ENCODE measurements around the gene CTNNBIP1.
A peak's percentile ranks its signal among the peaks of the same experiment; 100 is the strongest.

Gene CTNNBIP1

DNA sequence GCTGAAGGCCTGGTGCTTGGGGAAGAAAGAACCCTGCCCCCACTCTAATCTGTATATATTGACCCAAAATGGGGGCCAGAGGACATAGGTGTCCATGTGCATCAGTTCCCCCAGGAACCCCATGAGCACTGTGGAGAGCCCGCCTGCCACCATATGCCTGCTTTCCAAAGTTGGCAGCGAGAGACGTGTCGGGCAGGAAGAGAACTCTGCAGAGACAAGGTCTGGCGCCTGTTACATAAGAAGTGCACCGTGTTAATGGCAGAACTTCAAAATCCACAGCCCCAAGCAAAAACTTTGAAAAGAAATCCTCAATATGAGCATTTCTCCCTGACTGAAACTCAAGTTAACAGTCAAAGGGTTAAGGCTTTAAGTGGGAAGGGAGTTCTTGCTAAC lies 8.0 kb downstream of the CTNNBIP1 start:
- no peaks in the 10 kb centered on the region for H3K27me3 ChIP-seq (ENCODE audit: insufficient read depth, low read depth, severe bottlenecking)
- H3K9me3 ChIP-seq (ENCODE audit: severe bottlenecking) = no peaks in the 10 kb centered on the region
- no peak overlapping the region for H3K27ac ChIP-seq
- TF ChIP-seq, protein P1, sequence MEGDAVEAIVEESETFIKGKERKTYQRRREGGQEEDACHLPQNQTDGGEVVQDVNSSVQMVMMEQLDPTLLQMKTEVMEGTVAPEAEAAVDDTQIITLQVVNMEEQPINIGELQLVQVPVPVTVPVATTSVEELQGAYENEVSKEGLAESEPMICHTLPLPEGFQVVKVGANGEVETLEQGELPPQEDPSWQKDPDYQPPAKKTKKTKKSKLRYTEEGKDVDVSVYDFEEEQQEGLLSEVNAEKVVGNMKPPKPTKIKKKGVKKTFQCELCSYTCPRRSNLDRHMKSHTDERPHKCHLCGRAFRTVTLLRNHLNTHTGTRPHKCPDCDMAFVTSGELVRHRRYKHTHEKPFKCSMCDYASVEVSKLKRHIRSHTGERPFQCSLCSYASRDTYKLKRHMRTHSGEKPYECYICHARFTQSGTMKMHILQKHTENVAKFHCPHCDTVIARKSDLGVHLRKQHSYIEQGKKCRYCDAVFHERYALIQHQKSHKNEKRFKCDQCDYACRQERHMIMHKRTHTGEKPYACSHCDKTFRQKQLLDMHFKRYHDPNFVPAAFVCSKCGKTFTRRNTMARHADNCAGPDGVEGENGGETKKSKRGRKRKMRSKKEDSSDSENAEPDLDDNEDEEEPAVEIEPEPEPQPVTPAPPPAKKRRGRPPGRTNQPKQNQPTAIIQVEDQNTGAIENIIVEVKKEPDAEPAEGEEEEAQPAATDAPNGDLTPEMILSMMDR (IDR thresholded peaks at IDR 0.05; ENCODE audit: low read depth, low read length) = no peak
- H3K4me3 ChIP-seq (ENCODE audit: low read depth, low read length) = no peak overlapping the region
- DNase-seq = no peak
- H3K36me3 ChIP-seq = no peaks in the 10 kb centered on the region

DNA sequence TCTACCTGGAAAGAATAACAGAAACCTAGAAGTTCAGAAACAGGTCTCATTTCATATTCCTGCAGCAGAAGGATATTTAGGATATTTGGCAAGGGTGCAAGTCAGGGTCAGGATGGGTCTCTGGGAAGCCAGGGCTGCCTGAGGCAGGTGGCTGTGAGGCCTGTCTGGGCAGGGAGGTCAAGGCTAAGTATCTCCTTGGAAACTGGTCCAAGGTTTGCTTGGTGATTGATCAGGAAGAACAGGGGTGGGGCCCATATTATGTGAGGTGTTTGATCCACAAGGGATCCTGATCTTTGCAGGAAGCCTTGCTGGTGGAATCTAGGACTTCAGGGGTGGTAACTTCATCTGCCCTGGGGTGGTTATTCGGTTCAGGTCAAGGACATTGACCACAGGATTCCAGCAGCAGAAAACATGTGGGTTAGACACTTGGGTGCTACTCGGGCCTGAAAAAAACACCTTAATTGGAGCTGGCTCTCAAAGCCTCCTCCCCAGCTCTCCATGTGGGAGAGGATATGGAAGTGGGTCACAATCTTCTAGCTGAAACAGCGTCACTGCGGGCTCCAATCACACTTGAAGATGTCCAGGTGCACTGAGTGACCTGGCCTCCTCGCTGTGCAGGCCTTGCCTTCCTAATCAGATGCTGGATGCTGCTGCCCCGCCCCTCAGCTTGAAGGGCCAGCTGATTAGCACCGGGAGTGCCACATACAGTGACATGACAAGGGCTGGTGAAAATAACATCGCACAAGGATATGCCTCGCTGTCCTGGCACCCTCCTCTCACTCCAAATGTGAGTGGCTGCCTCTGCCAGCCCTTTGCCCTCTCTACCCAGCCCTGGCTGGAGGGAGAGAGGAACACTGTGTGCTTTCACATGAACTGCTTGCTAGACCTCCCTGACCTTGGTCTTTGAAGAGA lies 8.7 kb downstream of the CTNNBIP1 start:
- no peak overlapping the region for H3K4me3 ChIP-seq (ENCODE audit: low read depth, low read length)
- no peaks in the 10 kb centered on the region for H3K36me3 ChIP-seq
- no peaks in the 10 kb centered on the region for H3K27me3 ChIP-seq (ENCODE audit: insufficient read depth, low read depth, severe bottlenecking)
- no peaks in the 10 kb centered on the region for H3K9me3 ChIP-seq (ENCODE audit: severe bottlenecking)
- no peak for DNase-seq
- H3K27ac ChIP-seq = no peak overlapping the region
- TF ChIP-seq, protein P1 (IDR thresholded peaks at IDR 0.05; ENCODE audit: low read depth, low read length) = no peak

DNA sequence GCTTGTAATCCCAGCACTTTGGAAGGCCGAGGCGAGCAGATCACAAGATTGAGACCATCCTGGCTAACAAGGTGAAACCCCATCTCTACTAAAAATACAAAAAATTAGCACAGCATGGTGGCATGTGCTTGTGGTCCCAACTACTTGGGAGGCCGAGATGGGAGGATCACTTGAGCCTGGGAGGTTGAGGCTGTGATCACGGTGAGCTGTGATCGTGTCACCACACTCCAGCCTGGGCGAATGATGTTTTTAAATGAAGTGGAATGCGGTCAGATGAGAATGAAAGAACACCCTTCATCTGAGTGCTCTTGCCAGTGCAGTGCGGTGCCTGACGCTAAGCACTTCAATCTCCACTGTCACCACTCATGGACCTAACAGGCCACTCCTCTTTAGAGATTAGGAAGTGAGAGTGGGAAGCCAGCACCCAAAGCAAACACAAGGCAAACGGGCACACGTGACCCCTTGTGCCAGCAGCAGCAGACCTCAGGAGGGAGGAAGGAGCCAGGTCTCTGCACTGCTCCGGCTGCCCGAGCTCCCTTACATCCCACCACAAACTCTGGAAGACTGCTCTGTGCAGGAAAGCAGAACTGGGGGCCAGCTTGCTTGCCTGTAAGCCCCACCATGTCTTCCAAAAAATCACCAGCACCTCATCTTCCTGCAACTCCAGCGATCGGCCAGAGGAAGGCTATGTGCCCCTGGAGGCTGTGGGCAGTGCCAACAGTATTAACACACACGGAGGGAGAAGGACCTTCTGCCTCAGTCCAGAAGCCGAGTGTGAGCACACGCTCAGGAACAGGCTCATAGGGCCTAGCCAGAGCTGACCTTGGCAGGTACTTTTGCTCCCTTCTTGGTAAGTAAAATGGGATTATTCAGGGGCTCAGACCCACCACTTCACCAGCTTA lies 9.7 kb downstream of the CTNNBIP1 start:
- TF ChIP-seq, protein P1 (IDR thresholded peaks at IDR 0.05; ENCODE audit: low read depth, low read length) = no peak
- H3K9me3 ChIP-seq (ENCODE audit: severe bottlenecking) = no peaks in the 10 kb centered on the region
- peak; percentile 26 for DNase-seq
- no peak overlapping the region for H3K4me3 ChIP-seq (ENCODE audit: low read depth, low read length)
- H3K27me3 ChIP-seq (ENCODE audit: insufficient read depth, low read depth, severe bottlenecking) = no peaks in the 10 kb centered on the region
- no peaks in the 10 kb centered on the region for H3K36me3 ChIP-seq
- no peak overlapping the region for H3K27ac ChIP-seq

DNA sequence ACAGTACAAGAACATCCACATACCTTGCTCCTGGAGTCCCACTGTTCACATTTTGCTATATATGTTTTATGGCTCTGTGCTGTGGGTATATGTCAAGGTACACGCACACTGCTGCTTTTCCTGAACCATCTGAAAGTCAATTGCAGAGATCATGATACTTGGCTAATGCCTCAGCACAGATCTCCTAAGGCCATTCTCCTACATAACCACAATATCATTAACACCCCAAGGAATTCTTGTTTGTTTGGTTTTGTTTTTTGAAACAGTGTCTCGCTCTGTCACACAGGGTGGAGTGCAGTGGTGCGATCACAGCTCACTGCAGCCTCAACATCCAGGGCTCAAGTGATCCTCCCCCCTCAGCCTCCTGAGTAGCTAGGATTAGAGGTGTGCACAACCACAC lies 16.0 kb downstream of the CTNNBIP1 start:
- TF ChIP-seq, protein P1 (IDR thresholded peaks at IDR 0.05; ENCODE audit: low read depth, low read length) = no peak

DNA sequence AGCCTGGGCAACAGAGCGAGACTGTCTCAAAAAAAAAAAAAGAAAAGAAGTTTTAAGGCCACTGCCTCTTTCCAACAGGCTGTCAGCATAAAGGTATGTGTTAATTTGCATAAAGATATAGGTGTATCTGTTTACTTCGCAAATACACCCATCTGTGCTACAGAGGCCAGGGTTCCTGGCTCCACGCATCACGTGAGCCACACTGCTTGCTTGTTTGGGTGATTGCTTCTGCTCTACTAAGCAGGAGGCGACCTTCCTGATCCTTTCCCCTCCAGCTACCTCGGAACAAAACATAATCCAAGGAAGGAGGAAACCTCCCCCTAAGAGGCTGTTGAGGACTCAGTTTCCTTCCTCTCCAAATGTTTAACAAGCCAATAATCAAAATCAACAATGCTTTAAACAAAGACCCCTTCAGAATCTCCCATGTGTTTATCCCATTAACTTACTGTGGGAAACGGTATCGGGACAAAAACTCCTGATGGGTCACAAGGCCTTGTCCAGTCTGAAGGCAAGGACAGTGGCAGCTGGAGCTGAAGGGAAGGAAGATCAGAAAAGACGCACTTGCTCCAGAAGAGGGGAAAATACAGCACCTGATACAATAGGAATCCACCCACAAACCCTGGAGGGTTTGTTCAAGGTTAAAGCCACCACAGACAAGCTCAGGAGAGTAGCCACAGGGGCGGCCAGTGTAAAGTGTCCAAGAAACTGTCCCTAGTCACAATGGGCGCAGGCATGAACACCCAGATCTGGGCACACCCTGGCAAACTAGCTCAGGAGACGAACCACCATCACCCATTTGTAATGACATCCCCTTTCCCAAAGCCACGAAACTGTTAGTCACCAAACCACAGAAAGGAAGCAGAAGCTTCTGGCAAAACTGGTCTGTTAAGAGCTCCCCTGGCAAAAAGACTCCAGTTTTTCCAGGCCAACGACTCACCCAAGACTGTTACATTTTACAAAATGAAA lies 17.2 kb downstream of the CTNNBIP1 start:
- Histone ChIP-seq H3K9me3 (ENCODE audit: severe bottlenecking) (no peaks in the 10 kb centered on the region), H3K4me3 (ENCODE audit: low read depth, low read length) (no peak overlapping the region), H3K36me3 (no peaks in the 10 kb centered on the region), H3K27me3 (ENCODE audit: insufficient read depth, low read depth, severe bottlenecking) (no peaks in the 10 kb centered on the region), H3K27ac (peak overlapping the region; percentile 39; the same call in 1 of the 2 replicates)
- TF ChIP-seq, protein P1 (IDR thresholded peaks at IDR 0.05; ENCODE audit: low read depth, low read length) = no peak
- no peak for DNase-seq

More for the DNA sequence above, 16.0 kb downstream of the CTNNBIP1 start:
- no peaks in the 10 kb centered on the region for H3K36me3 ChIP-seq
- H3K27ac ChIP-seq = no peak overlapping the region
- no peaks in the 10 kb centered on the region for H3K27me3 ChIP-seq (ENCODE audit: insufficient read depth, low read depth, severe bottlenecking)
- no peak overlapping the region for H3K4me3 ChIP-seq (ENCODE audit: low read depth, low read length)
- DNase-seq = no peak
- H3K9me3 ChIP-seq (ENCODE audit: severe bottlenecking) = no peaks in the 10 kb centered on the region

All from WERI-Rb-1 (cell line).